Esophagus muscularis mucosa (tissue), 4 donors: ENCODE measurements around the gene ELP1. TPM values are rescaled to one million over a fixed set of nuclear protein-coding genes. Genes with fewer than 3 reads are reported as not detected.

Experiments
- DNase-seq: peaks from one replicate; pipeline ENCODE4 v3.0.0-alpha.2; 2017; ENCODE audit errors: extremely low spot score
- H3K27ac ChIP-seq, 4 donors: fragments of 200-600 bp; sonication (generic); replicated peaks in 1 of 4; 1 replicate in 3 of 4; 2 replicates in 1 of 4; pipeline ENCODE4 v1.5.1; 2016 to 2019; ENCODE audit warnings: mild to moderate bottlenecking in 1 of 4
- H3K27me3 ChIP-seq, 4 donors: fragments of 200-600 bp; sonication (generic); one replicate each; pipeline versions ENCODE4 v1.5.1 to v1.6.0; 2016 to 2019
- H3K36me3 ChIP-seq, 4 donors: fragments of 200-600 bp; sonication (generic); one replicate each; pipeline ENCODE4 v1.5.1; 2016 to 2019
- H3K4me1 ChIP-seq, 4 donors: fragments of 200-600 bp; sonication (generic); one replicate each; pipeline ENCODE4 v1.5.1; 2016 to 2019
- H3K4me3 ChIP-seq, 4 donors: fragments of 200-600 bp; sonication (generic); 1 replicate in 2 of 4; 2 replicates in 2 of 4; pipeline ENCODE4 v1.5.1; 2016 to 2019; ENCODE audit warnings: mild to moderate bottlenecking in 4 of 4, moderate library complexity in 1 of 4
- H3K9me3 ChIP-seq, 4 donors: fragments of 200-600 bp; sonication (generic); 1 replicate in 3 of 4; 2 replicates in 1 of 4; pipeline ENCODE4 v1.5.1; 2016 to 2019
- CTCF ChIP-seq, 3 experiments: fragments of 200-600 bp in 2 of 3; fragments of 450-650 bp in 1 of 3; sonication (generic) in 2 of 3; IDR thresholded peaks; one replicate each; pipeline ENCODE4 v1.5.1; 2017 to 2019; ENCODE audit warnings: antibody characterized with exemption in 3 of 3, mild to moderate bottlenecking in 2 of 3, moderate library complexity in 1 of 3
- EP300 ChIP-seq: sonication (generic); formaldehyde crosslinking; IDR thresholded peaks from one replicate; pipeline ENCODE4 v1.6.1; 2017; ENCODE audit warnings: antibody characterized with exemption
- POLR2A ChIP-seq: fragments of 450-650 bp; IDR thresholded peaks from one replicate; pipeline ENCODE4 v1.6.1; 2017; ENCODE audit warnings: antibody characterized with exemption, moderate library complexity, mild to moderate bottlenecking, low read depth
- POLR2AphosphoS5 ChIP-seq, 2 donors: sonication (generic); formaldehyde crosslinking; IDR thresholded peaks; one replicate each; pipeline ENCODE4 v1.6.1; 2017; ENCODE audit warnings: antibody characterized with exemption in 2 of 2
- whole genome bisulfite sequencing: methylation state at CpG from one replicate; pipeline ENCODE4 v1.1.5; 2018; 5-methylcytosine and 5-hydroxymethylcytosine counted together
- intact Hi-C: fragments of 100-400 bp; cut with DNase I; formaldehyde crosslinking; loops from one replicate; pipeline ENCODE4 v1.15.1; 2023
- total RNA-seq, 4 donors: library from RNA; depleted of rRNA; stranded (reverse); fragments of >200 nt; gene quantifications; one replicate each; pipeline versions ENCODE4 v1.1.0 to v1.2.1, GENCODE V29; 2016

Gene ELP1
- total RNA-seq, 4 donors from 2014 or later = 14.1 to 16.2 (median 14.5) TPM

- H3K27me3 ChIP-seq = no peaks in the 10 kb centered on the region
- no peak overlapping the region for H3K27ac ChIP-seq
- intact Hi-C loops = no loop called here
- WGBS = 90% methylated on average over 3 of the region's 3 CpGs
- no peak overlapping the region for H3K4me3 ChIP-seq
- peaks cover 0 to 5% (median 0%) of the 10 kb centered on the region in 4 donors for H3K4me1 ChIP-seq
- no peaks in the 10 kb centered on the region for H3K9me3 ChIP-seq
- DNase-seq = no peak
- peaks cover 0 to 16% (median 15%) of the 10 kb centered on the region in 4 donors for H3K36me3 ChIP-seq
- TF ChIP-seq CTCF (IDR thresholded peaks at IDR 0.05) (no peak), POLR2AphosphoS5 (IDR thresholded peaks at IDR 0.05) (no peak), EP300 (no peak), POLR2A (no peak)
Measured at GRCh38 chr9:108863891-108864290, 70.0 kb downstream of the ELP1 start.

- H3K4me1 ChIP-seq = peaks cover 0 to 5% (median 0%) of the 10 kb centered on the region in 4 donors
- H3K4me3 ChIP-seq = no peak within 1 kb of the TSS
- no peaks in the 10 kb centered on the region for H3K9me3 ChIP-seq
- WGBS = 89% methylated on average over 3 of the region's 3 CpGs
- H3K27ac ChIP-seq = no peak within 1 kb of the TSS
- no peak for DNase-seq
- no peak for TF ChIP-seq POLR2A
- no peak for TF ChIP-seq POLR2AphosphoS5 (IDR thresholded peaks at IDR 0.05)
- no peak for TF ChIP-seq CTCF (IDR thresholded peaks at IDR 0.05)
- no peak for TF ChIP-seq EP300
- H3K36me3 ChIP-seq = no peaks in the 10 kb centered on the region
- no peaks in the 10 kb centered on the region for H3K27me3 ChIP-seq
- intact Hi-C loops = no loop called here
Measured at GRCh38 chr9:108861997-108862396, 71.9 kb downstream of the ELP1 start, which contains the start of gene ACTL7A. Gene ACTL7A, plus strand, starts transcription at chr9:108862266. Its CDS starts 57 bp downstream, at chr9:108862323.

GRCh38 chr9:108861464-108861863 lies 72.5 kb downstream of the ELP1 start:
- no peaks in the 10 kb centered on the region for H3K36me3 ChIP-seq
- H3K9me3 ChIP-seq = no peaks in the 10 kb centered on the region
- WGBS = 96% methylated on average over 7 of the region's 7 CpGs
- H3K27me3 ChIP-seq = no peaks in the 10 kb centered on the region
- H3K27ac ChIP-seq = no peak overlapping the region
- TF ChIP-seq CTCF (IDR thresholded peaks at IDR 0.05) (no peak), POLR2AphosphoS5 (IDR thresholded peaks at IDR 0.05) (no peak), EP300 (no peak), POLR2A (no peak)
- intact Hi-C loops = no loop called here
- no peak for DNase-seq
- H3K4me1 ChIP-seq = peaks cover 0 to 5% (median 0%) of the 10 kb centered on the region in 4 donors
- H3K4me3 ChIP-seq = no peak overlapping the region

- H3K4me3 ChIP-seq = no peak overlapping the region
- WGBS = 100% methylated on average over 2 of the region's 2 CpGs
- intact Hi-C loops = no loop called here
- H3K27me3 ChIP-seq = no peaks in the 10 kb centered on the region
- no peaks in the 10 kb centered on the region for H3K36me3 ChIP-seq
- H3K4me1 ChIP-seq = peaks cover 0 to 2% (median 0%) of the 10 kb centered on the region in 4 donors
- DNase-seq = no peak
- no peak overlapping the region for H3K27ac ChIP-seq
- no peak for TF ChIP-seq CTCF (IDR thresholded peaks at IDR 0.05)
- no peak for TF ChIP-seq POLR2AphosphoS5 (IDR thresholded peaks at IDR 0.05)
- TF ChIP-seq EP300 = no peak
- TF ChIP-seq POLR2A = no peak
- no peaks in the 10 kb centered on the region for H3K9me3 ChIP-seq
Measured at GRCh38 chr9:108860764-108861163, 73.2 kb downstream of the ELP1 start.

GRCh38 chr9:108860354-108860753 lies 73.6 kb downstream of the ELP1 start:
- DNase-seq = no peak
- H3K4me1 ChIP-seq = no peaks in the 10 kb centered on the region
- no peaks in the 10 kb centered on the region for H3K36me3 ChIP-seq
- H3K9me3 ChIP-seq = no peaks in the 10 kb centered on the region
- H3K27me3 ChIP-seq = no peaks in the 10 kb centered on the region
- intact Hi-C loops = no loop called here
- no peak overlapping the region for H3K4me3 ChIP-seq
- WGBS = 87% methylated on average over 4 of the region's 4 CpGs
- H3K27ac ChIP-seq = no peak overlapping the region
- TF ChIP-seq CTCF (IDR thresholded peaks at IDR 0.05) (no peak), POLR2A (no peak), EP300 (no peak), POLR2AphosphoS5 (IDR thresholded peaks at IDR 0.05) (no peak)
